Panc1 (cell line): ENCODE measurements around the gene CASQ2. TPM values are rescaled to one million over a fixed set of nuclear protein-coding genes. Genes with fewer than 3 reads are reported as not detected.

Source experiments
- ATAC-seq: fragments of 200-7000 bp; cut with Tn5 transposase; 2 replicates; pipeline ENCODE4 v1.9.1; 2020; ENCODE audit warnings: mild to moderate bottlenecking, moderate library complexity
- BruUV-seq: library from RNA; stranded (reverse); fragments of 400-500 nt; replicated peaks from 2 replicates; lab custom pipeline; 2021; lab: Mats Ljungman, UMichigan
- CTCF ChIA-PET: fragments of 300-600 bp; sonication (Branson Sonifier 250); formaldehyde crosslinking; loops from one replicate; lab custom pipeline; 2022; ENCODE audit warnings: antibody characterized with exemption; lab: Charles Lee
- POLR2A ChIA-PET: fragments of 300-600 bp; sonication (Branson Sonifier 250); formaldehyde crosslinking; loops from one replicate; lab custom pipeline; 2022; ENCODE audit warnings: antibody characterized with exemption; lab: Charles Lee
- DNase-seq: peaks from one replicate; pipeline ENCODE4 v3.0.0-alpha.2; 2010; ENCODE audit warnings: low read depth, low spot score
- H3K27ac ChIP-seq: 2 replicates; pipeline ENCODE4 v1.5.1; 2011; ENCODE audit warnings: mild to moderate bottlenecking, low read length, inconsistent platforms
- H3K27me3 ChIP-seq: fragments of 200-500 bp; sonication (Bioruptor generic); 2 replicates; pipeline ENCODE4 v1.6.0; 2014; ENCODE audit warnings: low read length, inconsistent platforms; ENCODE audit not compliant: control insufficient read depth, insufficient read depth
- H3K36me3 ChIP-seq: fragments of 200-500 bp; sonication (Bioruptor generic); 2 replicates; pipeline ENCODE4 v1.5.1; 2014; ENCODE audit warnings: inconsistent platforms, mild to moderate bottlenecking, low read length, moderate library complexity; ENCODE audit not compliant: control insufficient read depth, insufficient read depth
- H3K4me1 ChIP-seq: 2 replicates; pipeline ENCODE4 v1.5.1; 2011; ENCODE audit warnings: inconsistent platforms, mild to moderate bottlenecking, low read length, moderate library complexity; ENCODE audit not compliant: control insufficient read depth, insufficient read depth
- H3K4me3 ChIP-seq, 2 experiments: 2 replicates each; pipeline ENCODE4 v1.5.1; 2011 to 2012; ENCODE audit warnings: low read depth in 2 of 2, low read length in 2 of 2, mild to moderate bottlenecking in 2 of 2, inconsistent platforms in 1 of 2, moderate library complexity in 1 of 2
- H3K9me3 ChIP-seq: fragments of 200-500 bp; sonication (Bioruptor generic); 2 replicates; pipeline ENCODE4 v1.5.1; 2014; ENCODE audit warnings: low read depth, mild to moderate bottlenecking, inconsistent platforms, low read length, moderate library complexity; ENCODE audit not compliant: control insufficient read depth, insufficient read depth
- CTCF ChIP-seq: fragments of 450-650 bp; IDR thresholded peaks from 2 replicates; pipeline ENCODE4 v1.5.1; 2017; ENCODE audit warnings: mild to moderate bottlenecking
- POLR2AphosphoS5 ChIP-seq: IDR thresholded peaks from 2 replicates; pipeline ENCODE4 v1.6.1; 2012; ENCODE audit warnings: mild to moderate bottlenecking, low read depth, low read length, moderate library complexity
- REST ChIP-seq, 2 experiments: IDR thresholded peaks; 2 replicates each; pipeline ENCODE4 v1.6.1; 2011 to 2012; ENCODE audit warnings: low read depth in 2 of 2, control low read depth in 1 of 2, low read length in 1 of 2, mild to moderate bottlenecking in 1 of 2, moderate library complexity in 1 of 2; ENCODE audit not compliant: insufficient read depth in 1 of 2
- SIN3A ChIP-seq: IDR thresholded peaks from 2 replicates; pipeline ENCODE4 v1.6.1; 2012; ENCODE audit warnings: low read depth, mild to moderate bottlenecking, low read length, moderate library complexity, borderline replicate concordance; ENCODE audit not compliant: insufficient read depth
- TCF7L2 ChIP-seq: IDR thresholded peaks from 2 replicates; pipeline ENCODE4 v1.6.1; 2011; ENCODE audit warnings: mild to moderate bottlenecking, low read depth, low read length, inconsistent platforms
- in situ Hi-C: cut with HindIII; loops from 2 replicates; pipeline ENCODE4 v1.10.0; 2016; ENCODE audit warnings: low sequenced_read_pairs, low pct_unique_long_range_greater_than_20kb
- intact Hi-C: fragments of 100-400 bp; cut with micrococcal nuclease; formaldehyde crosslinking; loops from one replicate; pipeline ENCODE4 v1.10.0; 2022; ENCODE audit not compliant: unreplicated experiment
- total RNA-seq: library from RNA; stranded (reverse); gene quantifications from one replicate; pipeline ENCODE4 v1.2.1, GENCODE V29; 2021; ENCODE audit not compliant: unreplicated experiment

The CASQ2 gene
- total RNA-seq, 1 experiment from 2014 or later = not detected

- Histone ChIP-seq H3K9me3 (no peaks in the 10 kb centered on the region), H3K4me3 (no peak overlapping the region), H3K36me3 (no peaks in the 10 kb centered on the region), H3K4me1 (no peaks in the 10 kb centered on the region), H3K27ac (no peak overlapping the region), H3K27me3 (no peaks in the 10 kb centered on the region)
- ChIA-PET POLR2A (no interaction called here), CTCF (no interaction called here)
- ATAC-seq = no peak
- in situ Hi-C loops = no loop called here
- TF ChIP-seq SIN3A = no peak
- TF ChIP-seq TCF7L2 = no peak
- no peak for TF ChIP-seq REST (IDR thresholded peaks at IDR 0.05; ENCODE audit: insufficient read depth in 1 of 2, low read depth in 2 of 2, low read length in 1 of 2)
- no peak for TF ChIP-seq CTCF
- no peak for TF ChIP-seq POLR2AphosphoS5
- no peak for DNase-seq
- no TSS peak for BruUV-seq
- intact Hi-C loops = no loop called here
Observed at GRCh38 chr1:115791816-115792215, 23.3 kb upstream of the CASQ2 start.

- H3K27ac ChIP-seq = no peak overlapping the region
- TF ChIP-seq REST (IDR thresholded peaks at IDR 0.05; ENCODE audit: insufficient read depth in 1 of 2, low read depth in 2 of 2, low read length in 1 of 2) (no peak), TCF7L2 (no peak), CTCF (no peak), SIN3A (no peak), POLR2AphosphoS5 (no peak)
- DNase-seq = no peak
- H3K4me1 ChIP-seq = no peaks in the 10 kb centered on the region
- BruUV-seq = no TSS peak
- no peaks in the 10 kb centered on the region for H3K36me3 ChIP-seq
- no peaks in the 10 kb centered on the region for H3K27me3 ChIP-seq
- H3K4me3 ChIP-seq = no peak overlapping the region
- intact Hi-C loops (no loop called here), in situ Hi-C loops (no loop called here)
- ChIA-PET CTCF (no interaction called here), POLR2A (no interaction called here)
- H3K9me3 ChIP-seq = no peaks in the 10 kb centered on the region
- ATAC-seq = no peak
Observed at GRCh38 chr1:115790846-115791245, 22.3 kb upstream of the CASQ2 start.
